ENCODE data around the gene LRRFIP2. TPM values are rescaled to one million over a fixed set of nuclear protein-coding genes. Genes with fewer than 3 reads are reported as not detected.
"Not testable (repeated sequence)": the region's sequence is repeated elsewhere in the genome, so short reads cannot be mapped to it uniquely, and the experiment has no call there.

LRRFIP2 gene
- total RNA-seq (2014; rRNA removed): 47.3 and 48.4 TPM in 2 replicates
- polyA plus RNA-seq (2012): 51.0 TPM

GRCh38 chr3:37174532-37175126 is at the start of gene LRRFIP2:
LRRFIP2 (minus strand) TSS chr3:37174582; CDS start chr3:37148983, 25,599 bp downstream.
- DNase-seq (ENCODE audit: low read depth): peak; percentile 64

- peak; percentile 31 for DNase-seq (ENCODE audit: low read depth)
Observed at GRCh38 chr3:37223576-37223975, 49.2 kb upstream of the LRRFIP2 start.

- DNase-seq (ENCODE audit: low read depth): peak; percentile 70
Observed at GRCh38 chr3:37223141-37223558, 48.8 kb upstream of the LRRFIP2 start.

- not testable (repeated sequence) for DNase-seq (ENCODE audit: low read depth)
Observed at GRCh38 chr3:37222542-37222941, 48.2 kb upstream of the LRRFIP2 start.

GRCh38 chr3:37221407-37221806 is 47.0 kb upstream of the LRRFIP2 start:
- DNase-seq (ENCODE audit: low read depth): peak; percentile 84

GRCh38 chr3:37219266-37219665 is 44.9 kb upstream of the LRRFIP2 start:
- no peak for DNase-seq (ENCODE audit: low read depth)

GRCh38 chr3:37218206-37218605 is 43.8 kb upstream of the LRRFIP2 start:
- peak; percentile 17 for DNase-seq (ENCODE audit: low read depth)

- DNase-seq (ENCODE audit: low read depth): no peak
Observed at GRCh38 chr3:37217098-37217849, 42.9 kb upstream of the LRRFIP2 start.

- DNase-seq (ENCODE audit: low read depth): no peak
Observed at GRCh38 chr3:37216597-37217097, 42.3 kb upstream of the LRRFIP2 start.

GRCh38 chr3:37214076-37214475 is 39.7 kb upstream of the LRRFIP2 start:
- no peak for DNase-seq (ENCODE audit: low read depth)

GRCh38 chr3:37210230-37210629 is 35.8 kb upstream of the LRRFIP2 start:
- DNase-seq (ENCODE audit: low read depth): peak; percentile 48

- DNase-seq (ENCODE audit: low read depth): not testable (repeated sequence)
Observed at GRCh38 chr3:37208576-37208975, 34.2 kb upstream of the LRRFIP2 start.

GRCh38 chr3:37208008-37208407 is 33.6 kb upstream of the LRRFIP2 start:
- not testable (repeated sequence) for DNase-seq (ENCODE audit: low read depth)

GRCh38 chr3:37206041-37206440 is 31.7 kb upstream of the LRRFIP2 start:
- DNase-seq (ENCODE audit: low read depth): peak; percentile 72

- DNase-seq (ENCODE audit: low read depth): no peak
Observed at GRCh38 chr3:37204314-37204713, 29.9 kb upstream of the LRRFIP2 start.

GRCh38 chr3:37202035-37202434 is 27.7 kb upstream of the LRRFIP2 start:
- no peak for DNase-seq (ENCODE audit: low read depth)

- no peak for DNase-seq (ENCODE audit: low read depth)
Observed at GRCh38 chr3:37200141-37200540, 25.8 kb upstream of the LRRFIP2 start.

GRCh38 chr3:37198996-37199395 is 24.6 kb upstream of the LRRFIP2 start:
- DNase-seq (ENCODE audit: low read depth): peak; percentile 59

GRCh38 chr3:37198547-37198946 is 24.2 kb upstream of the LRRFIP2 start:
- DNase-seq (ENCODE audit: low read depth): no peak

GRCh38 chr3:37197810-37198371 is 23.5 kb upstream of the LRRFIP2 start:
- DNase-seq (ENCODE audit: low read depth): peak; percentile 92

- no peak for DNase-seq (ENCODE audit: low read depth)
Observed at GRCh38 chr3:37194533-37194932, 20.2 kb upstream of the LRRFIP2 start.

- DNase-seq (ENCODE audit: low read depth): no peak
Observed at GRCh38 chr3:37190667-37191066, 16.3 kb upstream of the LRRFIP2 start.

GRCh38 chr3:37189109-37189508 is 14.7 kb upstream of the LRRFIP2 start:
- no peak for DNase-seq (ENCODE audit: low read depth)
